GM19372 (cell line): ENCODE measurements around the gene CREB5.

Experiments
- ATAC-seq: cut with Tn5 transposase; IDR thresholded peaks from one replicate; pipeline ENCODE4 v1.9.1; 2021; ENCODE audit warnings: mild to moderate bottlenecking, low read depth, moderate library complexity; ENCODE audit not compliant: unreplicated experiment

Gene CREB5

GRCh38 chr7:28725045-28725642, 312.8 kb downstream of the CREB5 start:
- no peak for ATAC-seq

- no peak for ATAC-seq
Observed at GRCh38 chr7:28725911-28726310, 313.6 kb downstream of the CREB5 start.

- no peak for ATAC-seq
Observed at GRCh38 chr7:28726555-28726954, 314.2 kb downstream of the CREB5 start.

GRCh38 chr7:28729281-28729680, 317.0 kb downstream of the CREB5 start:
- no peak for ATAC-seq

- no peak for ATAC-seq
Observed at GRCh38 chr7:28729727-28730126, 317.4 kb downstream of the CREB5 start.

GRCh38 chr7:28731092-28731658, 318.9 kb downstream of the CREB5 start:
- ATAC-seq, result no peak

- ATAC-seq, result no peak
Observed at GRCh38 chr7:28732071-28732869, 320.0 kb downstream of the CREB5 start.

- ATAC-seq, result no peak
Observed at GRCh38 chr7:28733035-28733434, 320.7 kb downstream of the CREB5 start.

- no peak for ATAC-seq
Observed at GRCh38 chr7:28738412-28738811, 326.1 kb downstream of the CREB5 start.

- no peak for ATAC-seq
Observed at GRCh38 chr7:28739128-28739527, 326.8 kb downstream of the CREB5 start.

GRCh38 chr7:28739826-28740225, 327.5 kb downstream of the CREB5 start:
- ATAC-seq, result no peak

- no peak for ATAC-seq
Observed at GRCh38 chr7:28744951-28745350, 332.6 kb downstream of the CREB5 start.

- ATAC-seq, result no peak
Observed at GRCh38 chr7:28745351-28745750, 333.0 kb downstream of the CREB5 start.

- no peak for ATAC-seq
Observed at GRCh38 chr7:28747404-28747803, 335.1 kb downstream of the CREB5 start.

GRCh38 chr7:28747854-28748253, 335.5 kb downstream of the CREB5 start:
- no peak for ATAC-seq

- ATAC-seq, result no peak
Observed at GRCh38 chr7:28748346-28748745, 336.0 kb downstream of the CREB5 start.

GRCh38 chr7:28748933-28749584, 336.7 kb downstream of the CREB5 start:
- ATAC-seq, result no peak

- ATAC-seq, result no peak
Observed at GRCh38 chr7:28749638-28750037, 337.3 kb downstream of the CREB5 start.

- ATAC-seq, result no peak
Observed at GRCh38 chr7:28750981-28751380, 338.7 kb downstream of the CREB5 start.

GRCh38 chr7:28753613-28754012, 341.3 kb downstream of the CREB5 start:
- ATAC-seq, result no peak

- no peak for ATAC-seq
Observed at GRCh38 chr7:28754027-28754426, 341.7 kb downstream of the CREB5 start.
